ENCODE results near the gene KISS1.

GRCh38 chr1:204194771-204195170 lies 1.5 kb downstream of the KISS1 start:
- no peak for TF ChIP-seq POLR2A (IDR thresholded peaks at IDR 0.05)
- TF ChIP-seq, protein P1, sequence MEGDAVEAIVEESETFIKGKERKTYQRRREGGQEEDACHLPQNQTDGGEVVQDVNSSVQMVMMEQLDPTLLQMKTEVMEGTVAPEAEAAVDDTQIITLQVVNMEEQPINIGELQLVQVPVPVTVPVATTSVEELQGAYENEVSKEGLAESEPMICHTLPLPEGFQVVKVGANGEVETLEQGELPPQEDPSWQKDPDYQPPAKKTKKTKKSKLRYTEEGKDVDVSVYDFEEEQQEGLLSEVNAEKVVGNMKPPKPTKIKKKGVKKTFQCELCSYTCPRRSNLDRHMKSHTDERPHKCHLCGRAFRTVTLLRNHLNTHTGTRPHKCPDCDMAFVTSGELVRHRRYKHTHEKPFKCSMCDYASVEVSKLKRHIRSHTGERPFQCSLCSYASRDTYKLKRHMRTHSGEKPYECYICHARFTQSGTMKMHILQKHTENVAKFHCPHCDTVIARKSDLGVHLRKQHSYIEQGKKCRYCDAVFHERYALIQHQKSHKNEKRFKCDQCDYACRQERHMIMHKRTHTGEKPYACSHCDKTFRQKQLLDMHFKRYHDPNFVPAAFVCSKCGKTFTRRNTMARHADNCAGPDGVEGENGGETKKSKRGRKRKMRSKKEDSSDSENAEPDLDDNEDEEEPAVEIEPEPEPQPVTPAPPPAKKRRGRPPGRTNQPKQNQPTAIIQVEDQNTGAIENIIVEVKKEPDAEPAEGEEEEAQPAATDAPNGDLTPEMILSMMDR (IDR thresholded peaks at IDR 0.05): no peak

All from right lobe of liver (tissue), 4 donors.